ENCODE data around the gene RDH5. TPM values are rescaled to one million over a fixed set of nuclear protein-coding genes. Genes with fewer than 3 reads are reported as not detected.

The RDH5 gene
- total RNA-seq, 1 donor from 2014 or later: 2.3 TPM

DNA sequence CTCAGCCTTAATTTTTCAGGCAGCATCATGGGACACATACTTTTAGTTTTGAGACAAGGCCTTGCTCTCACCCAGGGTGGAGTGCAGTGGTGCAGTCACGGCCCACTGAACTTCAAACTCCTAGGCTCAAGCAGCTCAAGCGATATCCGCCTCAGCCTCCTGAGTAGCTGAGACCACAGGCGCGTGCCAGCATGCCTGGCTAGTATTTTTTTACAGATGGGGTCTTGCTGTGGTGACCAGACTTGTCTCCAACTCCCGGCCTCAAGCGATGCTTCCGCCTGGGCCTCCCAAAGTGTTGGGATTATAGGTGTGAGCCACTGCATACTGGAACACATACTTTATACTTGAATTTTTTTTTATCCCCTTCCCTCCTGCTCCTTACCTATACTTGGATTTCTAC lies 2.8 kb downstream of the RDH5 start:
- no peak for DNase-seq (ENCODE audit: low spot score)
- H3K4me3 Mint-ChIP-seq (ENCODE audit: unreplicated experiment): no peak overlapping the region
- no peaks in the 10 kb centered on the region for H3K27me3 Mint-ChIP-seq (ENCODE audit: low read depth)
- no peak overlapping the region for H3K27ac Mint-ChIP-seq (ENCODE audit: unreplicated experiment)
- TF ChIP-seq, protein P1, sequence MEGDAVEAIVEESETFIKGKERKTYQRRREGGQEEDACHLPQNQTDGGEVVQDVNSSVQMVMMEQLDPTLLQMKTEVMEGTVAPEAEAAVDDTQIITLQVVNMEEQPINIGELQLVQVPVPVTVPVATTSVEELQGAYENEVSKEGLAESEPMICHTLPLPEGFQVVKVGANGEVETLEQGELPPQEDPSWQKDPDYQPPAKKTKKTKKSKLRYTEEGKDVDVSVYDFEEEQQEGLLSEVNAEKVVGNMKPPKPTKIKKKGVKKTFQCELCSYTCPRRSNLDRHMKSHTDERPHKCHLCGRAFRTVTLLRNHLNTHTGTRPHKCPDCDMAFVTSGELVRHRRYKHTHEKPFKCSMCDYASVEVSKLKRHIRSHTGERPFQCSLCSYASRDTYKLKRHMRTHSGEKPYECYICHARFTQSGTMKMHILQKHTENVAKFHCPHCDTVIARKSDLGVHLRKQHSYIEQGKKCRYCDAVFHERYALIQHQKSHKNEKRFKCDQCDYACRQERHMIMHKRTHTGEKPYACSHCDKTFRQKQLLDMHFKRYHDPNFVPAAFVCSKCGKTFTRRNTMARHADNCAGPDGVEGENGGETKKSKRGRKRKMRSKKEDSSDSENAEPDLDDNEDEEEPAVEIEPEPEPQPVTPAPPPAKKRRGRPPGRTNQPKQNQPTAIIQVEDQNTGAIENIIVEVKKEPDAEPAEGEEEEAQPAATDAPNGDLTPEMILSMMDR (IDR thresholded peaks at IDR 0.05): no peak
- peaks cover 27% of the 10 kb centered on the region for H3K36me3 Mint-ChIP-seq (ENCODE audit: low read depth)
- H3K4me1 Mint-ChIP-seq (ENCODE audit: low read depth): peaks cover 73% of the 10 kb centered on the region
- H3K9me3 Mint-ChIP-seq (ENCODE audit: low read depth): no peaks in the 10 kb centered on the region

DNA sequence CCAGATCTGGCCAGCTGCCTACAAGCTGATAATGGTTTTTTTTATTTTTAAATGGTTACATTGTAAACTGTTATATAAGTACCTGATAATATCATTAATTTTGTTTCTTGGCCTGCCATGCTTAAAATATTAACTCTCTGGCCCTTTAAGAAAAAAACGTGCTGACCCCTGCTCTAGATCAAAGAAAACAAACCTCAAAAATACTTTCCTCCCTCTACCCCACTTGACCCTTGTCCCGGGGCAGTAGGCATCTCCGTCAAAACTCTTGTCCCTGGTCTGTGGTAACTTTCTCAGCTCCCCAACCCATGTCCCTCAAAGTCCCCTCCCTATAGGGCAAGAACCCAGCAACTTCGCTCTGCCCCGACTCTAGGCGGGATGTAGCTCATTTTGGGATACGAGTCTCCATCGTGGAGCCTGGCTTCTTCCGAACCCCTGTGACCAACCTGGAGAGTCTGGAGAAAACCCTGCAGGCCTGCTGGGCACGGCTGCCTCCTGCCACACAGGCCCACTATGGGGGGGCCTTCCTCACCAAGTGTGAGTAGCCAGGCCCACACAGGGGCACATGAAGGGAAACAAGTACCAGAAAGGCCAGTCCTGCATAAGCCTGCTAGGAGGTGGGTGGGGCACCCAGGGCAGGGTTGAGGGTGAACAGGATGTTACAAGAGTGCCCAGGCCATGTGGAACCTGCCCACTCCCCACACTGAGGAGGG lies 3.5 kb downstream of the RDH5 start:
- DNase-seq (ENCODE audit: low spot score): no peak
- Mint-ChIP-seq H3K4me3 (ENCODE audit: unreplicated experiment) (no peak overlapping the region), H3K36me3 (ENCODE audit: low read depth) (peaks cover 27% of the 10 kb centered on the region), H3K27ac (ENCODE audit: unreplicated experiment) (peak overlapping the region; percentile 41), H3K4me1 (ENCODE audit: low read depth) (peaks cover 66% of the 10 kb centered on the region), H3K9me3 (ENCODE audit: low read depth) (no peaks in the 10 kb centered on the region), H3K27me3 (ENCODE audit: low read depth) (no peaks in the 10 kb centered on the region)
- TF ChIP-seq, protein P1 (IDR thresholded peaks at IDR 0.05): no peak

DNA sequence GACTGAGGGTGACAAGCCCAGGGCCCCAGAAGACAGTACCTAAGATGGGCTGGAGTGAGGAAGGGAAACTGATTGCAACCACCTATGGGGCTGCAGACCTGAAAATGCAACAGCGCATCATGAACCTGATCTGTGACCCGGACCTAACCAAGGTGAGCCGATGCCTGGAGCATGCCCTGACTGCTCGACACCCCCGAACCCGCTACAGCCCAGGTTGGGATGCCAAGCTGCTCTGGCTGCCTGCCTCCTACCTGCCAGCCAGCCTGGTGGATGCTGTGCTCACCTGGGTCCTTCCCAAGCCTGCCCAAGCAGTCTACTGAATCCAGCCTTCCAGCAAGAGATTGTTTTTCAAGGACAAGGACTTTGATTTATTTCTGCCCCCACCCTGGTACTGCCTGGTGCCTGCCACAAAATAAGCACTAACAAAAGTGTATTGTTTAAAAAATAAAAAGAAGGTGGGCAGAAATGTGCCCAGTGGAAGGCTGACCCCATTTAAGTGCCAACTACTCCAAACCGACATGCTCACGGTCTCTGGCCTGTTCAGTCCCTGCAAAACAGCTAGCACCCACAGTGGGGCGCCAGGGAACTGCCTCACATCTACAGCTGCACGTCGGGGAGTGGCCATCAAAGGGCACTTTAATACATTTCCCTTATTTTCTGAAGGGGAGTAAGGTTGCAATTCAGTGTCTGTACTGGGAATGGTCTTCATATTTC lies 4.2 kb downstream of the RDH5 start:
- H3K9me3 Mint-ChIP-seq (ENCODE audit: low read depth): no peaks in the 10 kb centered on the region
- H3K27ac Mint-ChIP-seq (ENCODE audit: unreplicated experiment): peak overlapping the region; percentile 24
- H3K36me3 Mint-ChIP-seq (ENCODE audit: low read depth): peaks cover 27% of the 10 kb centered on the region
- peaks cover 61% of the 10 kb centered on the region for H3K4me1 Mint-ChIP-seq (ENCODE audit: low read depth)
- H3K27me3 Mint-ChIP-seq (ENCODE audit: low read depth): no peaks in the 10 kb centered on the region
- no peak for DNase-seq (ENCODE audit: low spot score)
- H3K4me3 Mint-ChIP-seq (ENCODE audit: unreplicated experiment): no peak overlapping the region
- TF ChIP-seq, protein P1 (IDR thresholded peaks at IDR 0.05): peak; percentile 72

DNA sequence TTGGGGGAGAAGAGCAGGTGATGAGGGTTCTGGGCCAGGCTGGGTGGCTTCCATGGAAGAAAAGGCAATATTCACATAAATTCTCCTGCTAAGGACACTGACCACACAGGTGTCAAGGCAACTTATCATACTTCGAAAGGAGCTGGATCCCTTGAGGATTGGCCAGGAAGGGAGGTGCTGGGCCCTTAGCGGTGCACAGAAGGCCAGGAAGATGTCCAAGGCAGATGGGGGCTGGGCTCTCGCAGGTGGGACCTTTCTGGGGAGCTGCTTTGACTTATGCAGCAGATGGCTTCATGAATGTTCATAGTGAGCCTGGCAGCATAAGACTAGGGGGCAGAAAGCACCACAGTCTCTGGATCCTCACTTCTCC lies 4.7 kb downstream of the RDH5 start:
- Mint-ChIP-seq H3K27ac (ENCODE audit: unreplicated experiment) (peak overlapping the region; percentile 24), H3K4me1 (ENCODE audit: low read depth) (peaks cover 60% of the 10 kb centered on the region), H3K27me3 (ENCODE audit: low read depth) (no peaks in the 10 kb centered on the region), H3K36me3 (ENCODE audit: low read depth) (peaks cover 27% of the 10 kb centered on the region), H3K9me3 (ENCODE audit: low read depth) (no peaks in the 10 kb centered on the region), H3K4me3 (ENCODE audit: unreplicated experiment) (no peak overlapping the region)
- TF ChIP-seq, protein P1 (IDR thresholded peaks at IDR 0.05): peak; percentile 16
- DNase-seq (ENCODE audit: low spot score): no peak

DNA sequence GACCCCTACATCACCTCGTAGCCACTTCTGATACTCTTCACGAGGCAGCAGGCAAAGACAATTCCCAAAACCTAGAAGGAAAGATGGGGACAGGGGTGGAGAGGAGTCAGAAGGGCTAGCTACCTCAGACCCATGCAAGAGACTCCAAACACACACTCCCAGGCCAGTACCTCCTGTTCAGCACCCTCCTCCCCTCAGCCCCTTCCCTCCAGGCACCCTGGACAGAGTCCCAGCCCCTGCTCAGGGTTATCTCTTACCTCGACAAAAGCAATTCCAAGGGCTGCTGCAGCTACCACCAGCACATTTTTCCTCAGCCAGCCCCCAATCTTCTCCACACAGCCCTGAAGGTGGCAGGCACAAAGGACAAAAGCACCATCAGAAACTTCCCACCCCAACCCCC lies 5.4 kb downstream of the RDH5 start:
- no peaks in the 10 kb centered on the region for H3K9me3 Mint-ChIP-seq (ENCODE audit: low read depth)
- peaks cover 60% of the 10 kb centered on the region for H3K4me1 Mint-ChIP-seq (ENCODE audit: low read depth)
- peak overlapping the region; percentile 71 for H3K27ac Mint-ChIP-seq (ENCODE audit: unreplicated experiment)
- TF ChIP-seq, protein P1 (IDR thresholded peaks at IDR 0.05): no peak
- no peak for DNase-seq (ENCODE audit: low spot score)
- H3K36me3 Mint-ChIP-seq (ENCODE audit: low read depth): peaks cover 27% of the 10 kb centered on the region
- peak overlapping the region; percentile 91 for H3K4me3 Mint-ChIP-seq (ENCODE audit: unreplicated experiment)
- no peaks in the 10 kb centered on the region for H3K27me3 Mint-ChIP-seq (ENCODE audit: low read depth)
